Hematopoietic multipotent progenitor cell treated with erythropoietin and hydrocortisone succinate and interleukin-3 and kit ligand, for 17 days (in vitro differentiated cells): ENCODE results near the gene SCNN1G.
A peak's percentile ranks its signal among the peaks of the same experiment; 100 is the strongest.

ENCODE experiments used
- DNase-seq: peaks from one replicate; pipeline ENCODE4 v3.0.0-alpha.2; 2015; ENCODE audit warnings: low spot score

The SCNN1G gene

GRCh38 chr16:23152386-23153178 lies 30.0 kb upstream of the SCNN1G start:
- no peak for DNase-seq

GRCh38 chr16:23155445-23156049 lies 27.0 kb upstream of the SCNN1G start:
- DNase-seq = no peak

GRCh38 chr16:23156110-23156509 lies 26.4 kb upstream of the SCNN1G start:
- DNase-seq = no peak

GRCh38 chr16:23156946-23157460 lies 25.5 kb upstream of the SCNN1G start:
- no peak for DNase-seq

- no peak for DNase-seq
Observed at GRCh38 chr16:23158114-23158513, 24.4 kb upstream of the SCNN1G start.

- no peak for DNase-seq
Observed at GRCh38 chr16:23160082-23160481, 22.5 kb upstream of the SCNN1G start.

- no peak for DNase-seq
Observed at GRCh38 chr16:23160574-23160973, 22.0 kb upstream of the SCNN1G start.

GRCh38 chr16:23163921-23164320 lies 18.6 kb upstream of the SCNN1G start:
- no peak for DNase-seq

GRCh38 chr16:23164736-23165135 lies 17.8 kb upstream of the SCNN1G start:
- DNase-seq = no peak

- no peak for DNase-seq
Observed at GRCh38 chr16:23172583-23172982, 10.0 kb upstream of the SCNN1G start.

- DNase-seq = no peak
Observed at GRCh38 chr16:23172994-23173393, 9.6 kb upstream of the SCNN1G start.

- DNase-seq = no peak
Observed at GRCh38 chr16:23174622-23175021, 7.9 kb upstream of the SCNN1G start.

GRCh38 chr16:23175651-23176050 lies 6.9 kb upstream of the SCNN1G start:
- no peak for DNase-seq

- DNase-seq = no peak
Observed at GRCh38 chr16:23181506-23181905, 1.0 kb upstream of the SCNN1G start.

GRCh38 chr16:23182206-23182678 lies 303 bp upstream of the SCNN1G start:
- peak; percentile 47 for DNase-seq

GRCh38 chr16:23183543-23183862 lies 958 bp downstream of the SCNN1G start:
- DNase-seq = no peak

- DNase-seq = no peak
Observed at GRCh38 chr16:23185656-23186055, 3.1 kb downstream of the SCNN1G start.

GRCh38 chr16:23186171-23186570 lies 3.6 kb downstream of the SCNN1G start:
- no peak for DNase-seq

- no peak for DNase-seq
Observed at GRCh38 chr16:23187341-23187740, 4.8 kb downstream of the SCNN1G start.

GRCh38 chr16:23188911-23189310 lies 6.4 kb downstream of the SCNN1G start:
- no peak for DNase-seq

GRCh38 chr16:23194497-23195221 lies 12.1 kb downstream of the SCNN1G start:
- no peak for DNase-seq

GRCh38 chr16:23195366-23195978 lies 12.9 kb downstream of the SCNN1G start:
- DNase-seq = no peak
